Activated naive CD4-positive, alpha-beta T cell treated with anti-CD3 and anti-CD28 coated beads, Interleukin-2, amount 10 ng/mL, durations not matched to agents 7 days and 5 days (primary cell): Measurements from ENCODE around the gene FOSB.
"Not testable (repeated sequence)": the region's sequence is repeated elsewhere in the genome, so short reads cannot be mapped to it uniquely, and the experiment has no call there.

ENCODE experiments used
- CTCF ChIA-PET: fragments of 350-600 bp; sonication (Branson Sonifier 250); formaldehyde crosslinking; loops from one replicate; lab custom pipeline; 2021; ENCODE audit warnings: antibody characterized with exemption; lab: Charles Lee
- DNase-seq: peaks from one replicate; pipeline ENCODE4 v3.0.0-alpha.2; 2020
- H3K27ac Mint-ChIP-seq: one replicate; pipeline ENCODE4 v1.8.0; 2021; ENCODE audit warnings: mild to moderate bottlenecking, moderate library complexity, mixed read lengths
- H3K27me3 Mint-ChIP-seq: one replicate; pipeline ENCODE4 v1.8.0; 2021; ENCODE audit warnings: mild to moderate bottlenecking, mixed read lengths
- H3K36me3 Mint-ChIP-seq: one replicate; pipeline ENCODE4 v1.8.0; 2021; ENCODE audit warnings: mixed read lengths
- H3K4me1 Mint-ChIP-seq: one replicate; pipeline ENCODE4 v1.8.0; 2021; ENCODE audit warnings: mixed read lengths
- H3K4me3 Mint-ChIP-seq: one replicate; pipeline ENCODE4 v1.8.0; 2021; ENCODE audit warnings: mild to moderate bottlenecking, moderate library complexity, mixed read lengths
- H3K9me3 Mint-ChIP-seq: one replicate; pipeline ENCODE4 v1.8.0; 2021; ENCODE audit warnings: mixed read lengths

Gene FOSB

GRCh38 chr19:45502111-45502510 is 34.3 kb downstream of the FOSB start:
- no peaks in the 10 kb centered on the region for H3K9me3 Mint-ChIP-seq
- no peak overlapping the region for H3K4me3 Mint-ChIP-seq
- H3K4me1 Mint-ChIP-seq: peaks cover 39% of the 10 kb centered on the region
- H3K27ac Mint-ChIP-seq: no peak overlapping the region
- peaks cover 38% of the 10 kb centered on the region for H3K27me3 Mint-ChIP-seq
- CTCF ChIA-PET: no interaction called here
- peaks cover 3% of the 10 kb centered on the region for H3K36me3 Mint-ChIP-seq
- no peak for DNase-seq

DNA sequence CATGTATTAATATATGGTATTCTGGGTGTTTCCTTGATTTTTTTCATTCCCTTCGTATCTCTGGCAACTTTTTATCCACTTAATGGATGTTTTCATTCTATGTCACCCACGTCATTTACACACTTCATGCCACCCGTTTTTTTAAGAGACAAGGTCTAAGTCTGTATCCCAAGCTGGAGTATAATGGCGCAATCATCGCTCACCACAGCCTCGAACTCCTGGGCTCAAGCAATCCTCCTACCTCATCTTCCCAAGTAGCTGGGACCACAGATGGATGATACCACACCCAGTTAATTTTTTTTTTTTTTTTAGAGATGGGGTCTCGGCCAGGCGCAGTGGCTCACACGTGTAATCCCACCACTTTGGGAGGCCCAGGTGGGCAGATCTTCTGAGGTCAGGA is 36.1 kb downstream of the FOSB start:
- H3K4me3 Mint-ChIP-seq: no peak overlapping the region

GRCh38 chr19:45505151-45505995 is 37.6 kb downstream of the FOSB start:
- Mint-ChIP-seq H3K9me3 (no peaks in the 10 kb centered on the region), H3K4me1 (peaks cover 33% of the 10 kb centered on the region), H3K36me3 (peaks cover 10% of the 10 kb centered on the region), H3K4me3 (peak overlapping the region; percentile 89), H3K27ac (peak overlapping the region; percentile 86), H3K27me3 (peaks cover 5% of the 10 kb centered on the region)
- no peak for DNase-seq
- CTCF ChIA-PET: interaction anchor here (0.7 to 2.0 kb wide), 6 partner anchors 11 to 187 kb away, joined by 3 to 9 read pairs (median 4); partner anchors contain the start of gene QPCTL

More for the DNA sequence above, 36.1 kb downstream of the FOSB start:
- peaks cover 4% of the 10 kb centered on the region for H3K36me3 Mint-ChIP-seq
- DNase-seq: no peak
- peaks cover 28% of the 10 kb centered on the region for H3K4me1 Mint-ChIP-seq
- H3K9me3 Mint-ChIP-seq: no peaks in the 10 kb centered on the region
- no peak overlapping the region for H3K27ac Mint-ChIP-seq
- H3K27me3 Mint-ChIP-seq: peaks cover 20% of the 10 kb centered on the region
- CTCF ChIA-PET: interaction anchor here (0.7 to 1.0 kb wide), 2 partner anchors 8 to 600 kb away, joined by 3 read pairs; no protein-coding TSS in a partner anchor

DNA sequence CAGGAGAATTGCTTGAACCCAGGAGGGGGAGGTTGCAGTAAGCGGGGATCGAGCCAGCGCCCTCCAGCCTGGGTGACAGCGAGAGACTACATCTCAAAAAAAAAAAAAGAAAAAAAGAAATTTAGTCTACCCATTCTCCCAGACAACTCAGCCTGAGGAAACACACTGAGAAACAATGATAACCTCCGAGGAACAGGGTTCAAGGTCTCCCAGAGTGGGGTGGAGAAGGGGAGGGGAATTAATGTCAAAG is 38.1 kb downstream of the FOSB start:
- peak overlapping the region; percentile 86 for H3K27ac Mint-ChIP-seq
- no peak for DNase-seq
- peaks cover 12% of the 10 kb centered on the region for H3K36me3 Mint-ChIP-seq
- CTCF ChIA-PET: interaction anchor here (0.7 to 2.0 kb wide), 4 partner anchors 11 to 187 kb away, joined by 3 to 9 read pairs (median 4); partner anchors contain the start of gene QPCTL
- H3K4me1 Mint-ChIP-seq: peaks cover 37% of the 10 kb centered on the region
- H3K4me3 Mint-ChIP-seq: peak overlapping the region; percentile 89
- H3K27me3 Mint-ChIP-seq: no peaks in the 10 kb centered on the region
- H3K9me3 Mint-ChIP-seq: no peaks in the 10 kb centered on the region

GRCh38 chr19:45506246-45506988 is 38.6 kb downstream of the FOSB start:
- CTCF ChIA-PET: interaction anchor here (0.7 to 2.0 kb wide), 3 partner anchors 12 to 186 kb away, joined by 3 to 9 read pairs (median 5); partner anchors contain the start of gene QPCTL
- DNase-seq: peak; percentile 98

DNA sequence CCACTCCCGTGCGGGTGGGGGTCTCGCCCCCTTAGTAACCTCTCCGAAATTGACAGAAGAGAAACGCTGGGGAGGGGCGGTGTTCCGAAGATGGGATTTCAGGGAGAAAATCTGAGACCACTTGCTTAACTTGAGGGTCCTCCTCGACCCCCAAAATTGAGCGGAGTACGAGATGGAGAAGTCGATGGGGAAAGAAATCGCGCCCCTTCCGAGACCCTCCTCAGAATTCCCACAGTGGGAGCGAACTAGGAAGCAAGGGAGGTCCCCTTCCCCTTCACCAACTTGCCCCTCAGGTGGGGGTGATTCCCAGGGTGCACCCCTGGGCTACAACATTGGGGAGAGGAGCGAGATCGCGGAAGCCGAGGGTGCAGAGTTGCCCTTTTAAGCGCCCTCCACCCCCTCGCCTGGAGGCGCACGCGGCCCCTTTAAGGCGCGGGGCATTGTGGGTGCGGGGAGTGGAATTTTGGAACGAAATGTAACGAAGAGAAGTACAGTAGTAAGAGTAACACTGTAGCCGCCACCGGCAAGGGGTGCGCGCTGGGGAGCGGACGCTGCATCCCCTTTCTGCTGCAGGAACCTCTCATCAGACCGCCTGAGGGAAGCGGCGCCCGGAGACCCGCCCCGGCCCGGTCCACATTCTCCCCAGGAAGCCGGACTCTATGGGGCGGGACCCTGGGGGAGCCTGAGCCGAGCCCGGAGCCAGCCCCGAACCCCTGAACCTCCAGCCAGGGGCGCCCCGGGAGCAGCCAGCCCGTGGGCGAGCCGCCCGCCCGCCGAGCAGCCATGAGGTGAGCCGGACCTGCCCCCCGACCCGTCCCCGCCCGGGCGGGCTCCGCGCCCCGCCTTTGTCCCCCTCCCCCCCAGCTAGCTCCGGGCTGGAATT is 39.4 kb downstream of the FOSB start, which contains the start of gene VASP:
Gene VASP, plus strand, starts transcription at position 491 of the 883 bp plus-strand sequence. Its CDS starts 293 bp downstream, at position 784.
- Mint-ChIP-seq H3K4me1 (peaks cover 50% of the 10 kb centered on the region), H3K27me3 (no peaks in the 10 kb centered on the region), H3K36me3 (peaks cover 19% of the 10 kb centered on the region), H3K9me3 (no peaks in the 10 kb centered on the region), H3K4me3 (peak within 1 kb of the TSS; percentile 89), H3K27ac (peak within 1 kb of the TSS; percentile 97)
- CTCF ChIA-PET: interaction anchor here (0.9 kb wide), 1 partner anchor 22 kb away, joined by 3 read pairs; no protein-coding TSS in a partner anchor
- peak; percentile 95 for DNase-seq

More at GRCh38 chr19:45506246-45506988, 38.6 kb downstream of the FOSB start:
- Mint-ChIP-seq H3K27me3 (no peaks in the 10 kb centered on the region), H3K36me3 (peaks cover 14% of the 10 kb centered on the region), H3K4me1 (peaks cover 42% of the 10 kb centered on the region), H3K4me3 (peak overlapping the region; percentile 89), H3K9me3 (no peaks in the 10 kb centered on the region), H3K27ac (peak overlapping the region; percentile 97)

GRCh38 chr19:45507872-45508416 is 40.1 kb downstream of the FOSB start:
- Mint-ChIP-seq H3K9me3 (no peaks in the 10 kb centered on the region), H3K4me3 (peak overlapping the region; percentile 87), H3K4me1 (peaks cover 55% of the 10 kb centered on the region), H3K36me3 (peaks cover 21% of the 10 kb centered on the region), H3K27ac (peak overlapping the region; percentile 74), H3K27me3 (no peaks in the 10 kb centered on the region)
- CTCF ChIA-PET: interaction anchor here (0.7 to 0.9 kb wide), 2 partner anchors 14 to 23 kb away, joined by 3 to 4 read pairs; no protein-coding TSS in a partner anchor
- DNase-seq: no peak

GRCh38 chr19:45508417-45508860 is 40.6 kb downstream of the FOSB start:
- Mint-ChIP-seq H3K9me3 (no peaks in the 10 kb centered on the region), H3K27me3 (no peaks in the 10 kb centered on the region), H3K27ac (peak overlapping the region; percentile 74), H3K36me3 (peaks cover 23% of the 10 kb centered on the region), H3K4me3 (peak overlapping the region; percentile 87), H3K4me1 (peaks cover 60% of the 10 kb centered on the region)
- DNase-seq: peak; percentile 62
- CTCF ChIA-PET: interaction anchor here (0.7 kb wide), 1 partner anchor 14 kb away, joined by 4 read pairs; no protein-coding TSS in a partner anchor

DNA sequence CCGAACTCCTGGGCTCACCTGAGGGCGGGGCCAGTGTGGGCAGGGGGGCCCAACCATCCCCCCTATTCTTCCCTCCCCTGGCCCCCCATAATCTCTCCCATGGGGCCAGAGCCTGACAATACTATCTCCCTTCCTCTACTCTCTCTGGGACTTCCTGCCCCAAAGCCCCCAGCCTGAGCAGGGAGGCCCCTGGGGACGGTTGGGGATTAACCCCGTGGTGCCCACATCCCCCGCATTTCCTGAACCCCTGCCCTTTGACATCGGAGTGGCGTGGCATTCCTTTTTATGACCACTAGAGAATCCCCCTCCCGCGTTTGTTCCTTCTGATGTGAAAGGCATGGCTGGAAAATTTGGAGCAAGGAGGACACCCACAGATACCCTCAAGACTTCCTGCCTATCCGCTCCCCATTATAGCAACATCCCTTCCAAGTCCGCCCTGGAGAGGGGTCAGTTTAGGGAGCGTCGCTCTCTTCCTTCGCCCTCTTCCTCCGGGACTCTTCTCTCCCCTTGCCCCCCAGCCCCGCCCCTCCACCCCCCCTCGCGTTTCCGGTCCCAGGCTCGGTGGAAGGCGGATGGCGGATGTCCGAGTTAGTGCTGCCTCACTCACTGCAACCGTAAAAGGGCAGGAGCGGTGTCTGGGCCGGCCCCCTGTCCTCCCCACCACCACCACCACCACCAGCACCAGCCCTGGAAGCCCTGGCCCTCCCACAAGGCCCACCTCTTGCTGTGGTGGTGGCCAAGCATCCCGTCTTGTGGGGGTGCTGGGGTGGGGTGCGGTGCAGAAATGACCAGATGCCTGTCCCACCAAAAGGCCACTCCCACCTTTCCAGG is 41.3 kb downstream of the FOSB start:
- DNase-seq: peak; percentile 61
- Mint-ChIP-seq H3K9me3 (no peaks in the 10 kb centered on the region), H3K27ac (peak overlapping the region; percentile 82), H3K4me1 (peaks cover 64% of the 10 kb centered on the region), H3K27me3 (no peaks in the 10 kb centered on the region), H3K36me3 (peaks cover 26% of the 10 kb centered on the region), H3K4me3 (peak overlapping the region; percentile 87)
- CTCF ChIA-PET: interaction anchor here (1.3 kb wide), 1 partner anchor 49 kb away, joined by 8 read pairs; no protein-coding TSS in a partner anchor

GRCh38 chr19:45509692-45510015 is 41.9 kb downstream of the FOSB start:
- Mint-ChIP-seq H3K36me3 (peaks cover 26% of the 10 kb centered on the region), H3K27ac (peak overlapping the region; percentile 82), H3K4me3 (peak overlapping the region; percentile 87)

GRCh38 chr19:45510352-45510751 is 42.6 kb downstream of the FOSB start:
- Mint-ChIP-seq H3K4me1 (peaks cover 72% of the 10 kb centered on the region), H3K27ac (peak overlapping the region; percentile 7), H3K36me3 (peaks cover 29% of the 10 kb centered on the region), H3K4me3 (peak overlapping the region; percentile 87)
- CTCF ChIA-PET: interaction anchor here (1.3 kb wide), 1 partner anchor 48 kb away, joined by 8 read pairs; no protein-coding TSS in a partner anchor
- H3K27me3 Mint-ChIP-seq, H3K9me3 Mint-ChIP-seq, DNase-seq: not testable (repeated sequence)

More at GRCh38 chr19:45509692-45510015, 41.9 kb downstream of the FOSB start:
- peaks cover 69% of the 10 kb centered on the region for H3K4me1 Mint-ChIP-seq
- CTCF ChIA-PET: interaction anchor here (1.3 kb wide), 1 partner anchor 49 kb away, joined by 8 read pairs; no protein-coding TSS in a partner anchor
- no peaks in the 10 kb centered on the region for H3K27me3 Mint-ChIP-seq
- no peak for DNase-seq
- H3K9me3 Mint-ChIP-seq: no peaks in the 10 kb centered on the region

DNA sequence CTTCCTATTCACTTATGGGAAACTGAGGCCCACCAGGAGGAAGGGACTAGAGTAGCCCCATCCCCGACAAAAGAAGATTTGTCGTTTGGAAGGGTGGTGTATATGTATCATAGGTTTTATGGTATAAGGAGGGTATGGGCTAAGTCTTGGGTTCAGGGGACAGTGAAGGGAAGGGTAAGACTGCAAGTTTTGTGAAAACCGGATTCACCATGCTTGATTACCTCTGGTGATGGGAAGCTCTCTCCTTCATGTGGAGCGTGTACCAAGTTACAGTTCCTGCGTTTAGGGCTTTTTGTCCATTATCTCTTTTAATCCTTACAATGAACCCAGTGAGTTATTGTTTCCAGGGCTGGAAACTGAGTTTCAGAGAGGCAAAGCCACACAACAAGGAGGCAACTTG is 43.3 kb downstream of the FOSB start:
- Mint-ChIP-seq H3K36me3 (peaks cover 32% of the 10 kb centered on the region), H3K27me3 (no peaks in the 10 kb centered on the region), H3K4me1 (peaks cover 72% of the 10 kb centered on the region), H3K4me3 (peak overlapping the region; percentile 48), H3K27ac (peak overlapping the region; percentile 46), H3K9me3 (no peaks in the 10 kb centered on the region)
- CTCF ChIA-PET: no interaction called here
- no peak for DNase-seq
